ENCODE measurements around the gene TFB1M. TPM values are rescaled to one million over a fixed set of nuclear protein-coding genes. Genes with fewer than 3 reads are reported as not detected.

The TFB1M gene
- polyA plus RNA-seq, 2 donors: 10.6 to 13.3 TPM

DNA sequence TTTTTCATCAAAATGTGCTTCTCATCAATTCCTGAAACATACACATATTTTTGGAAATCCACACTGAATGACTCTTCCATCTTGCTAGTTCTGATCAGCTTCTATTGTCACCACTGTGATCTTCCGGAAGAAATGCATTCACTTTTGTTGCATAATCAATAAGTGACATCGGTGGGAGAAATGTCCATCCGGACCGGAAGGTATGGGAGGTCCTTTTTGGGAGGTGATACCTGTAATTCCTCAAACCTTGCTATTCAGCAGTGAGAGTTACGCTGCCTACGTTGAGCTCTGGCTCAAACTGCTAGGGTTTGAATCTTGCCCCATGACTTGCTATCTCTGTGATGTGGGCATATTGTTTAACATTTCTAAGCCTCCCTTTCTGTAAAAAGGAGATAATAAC, 16.6 kb upstream of the TFB1M start:
- Histone ChIP-seq H3K27me3 (ENCODE audit: control insufficient read depth in 1 of 2, insufficient read depth in 2 of 2, low read length in 2 of 2) (no peaks in the 10 kb centered on the region), H3K36me3 (ENCODE audit: control insufficient read depth in 2 of 2, insufficient read depth in 2 of 2, low read length in 1 of 2) (no peaks in the 10 kb centered on the region), H3K27ac (ENCODE audit: low read depth in 2 of 2, low read length in 1 of 2) (no peak overlapping the region), H3K4me1 (ENCODE audit: control insufficient read depth in 2 of 2, insufficient read depth in 2 of 2, low read length in 1 of 2) (no peaks in the 10 kb centered on the region), H3K9me3 (ENCODE audit: control insufficient read depth in 2 of 2, insufficient read depth in 1 of 2, low read depth in 1 of 2, low read length in 1 of 2) (no peaks in the 10 kb centered on the region), H3K4me3 (ENCODE audit: low read depth in 1 of 2, low read length in 2 of 2) (no peak overlapping the region)
- WGBS, 2 donors: 92% methylated on average over 6 of the region's 6 CpGs

DNA sequence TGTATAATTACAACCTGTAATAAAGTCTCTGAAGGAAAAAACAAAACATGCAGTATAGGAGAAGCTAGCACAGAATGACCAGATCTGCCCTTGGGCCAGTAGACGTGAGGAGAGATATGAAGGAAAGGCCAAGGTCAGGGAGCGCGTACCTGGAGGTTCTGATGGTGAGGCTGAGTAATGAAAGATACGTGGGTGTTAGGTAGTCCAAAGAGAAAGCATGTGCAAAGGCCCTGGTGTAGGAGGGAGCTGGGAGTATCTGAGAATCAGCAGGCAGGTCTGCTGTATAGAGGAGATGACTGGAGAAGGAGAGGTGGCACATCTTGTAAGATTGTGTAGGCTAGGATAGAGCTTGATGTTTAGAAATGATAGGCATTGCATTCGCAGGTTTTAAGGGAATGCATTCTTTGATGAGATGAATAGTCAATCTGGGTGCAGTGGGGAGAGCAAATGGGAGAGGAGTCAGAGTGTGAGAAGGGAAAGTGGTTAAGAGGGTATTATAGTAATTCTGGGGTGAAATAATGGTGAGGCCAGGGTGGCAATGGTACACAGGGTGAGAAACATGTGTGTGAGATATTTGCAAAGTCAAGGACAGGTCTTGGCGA, 15.9 kb upstream of the TFB1M start:
- H3K9me3 ChIP-seq (ENCODE audit: control insufficient read depth in 2 of 2, insufficient read depth in 1 of 2, low read depth in 1 of 2, low read length in 1 of 2): no peaks in the 10 kb centered on the region

DNA sequence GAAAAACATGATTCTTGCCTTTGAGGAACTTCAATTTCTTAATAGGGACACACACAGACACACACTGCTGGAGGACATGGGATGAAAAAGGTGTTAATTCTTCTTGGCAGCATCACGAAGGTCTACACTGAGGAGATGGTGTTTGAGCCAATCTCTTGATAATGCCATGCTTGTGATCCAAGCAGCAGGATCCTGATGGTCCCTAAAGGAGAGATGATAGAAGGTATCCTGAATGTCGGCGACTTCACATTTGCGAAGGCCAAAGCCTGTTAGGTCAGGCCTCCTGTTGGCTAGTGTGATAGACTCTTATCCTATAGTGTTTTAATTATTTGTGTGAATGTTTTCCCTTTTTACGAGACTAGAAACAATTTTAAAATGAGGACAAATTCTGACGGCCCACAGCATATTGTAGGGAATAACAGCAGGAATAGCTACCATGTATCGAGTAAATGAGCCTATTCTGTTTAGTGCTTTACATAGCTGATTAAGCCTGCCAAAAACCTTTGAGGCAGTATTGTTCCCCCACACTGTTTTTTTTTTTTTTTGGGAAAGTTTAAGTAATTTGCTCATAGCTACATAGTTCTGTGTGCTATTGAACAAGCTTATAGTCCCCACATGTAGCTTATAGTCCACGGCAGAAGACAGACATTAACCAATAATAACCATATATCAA, 15.3 kb upstream of the TFB1M start:
- Histone ChIP-seq H3K4me1 (ENCODE audit: control insufficient read depth in 2 of 2, insufficient read depth in 2 of 2, low read length in 1 of 2) (no peaks in the 10 kb centered on the region), H3K27ac (ENCODE audit: low read depth in 2 of 2, low read length in 1 of 2) (no peak overlapping the region), H3K9me3 (ENCODE audit: control insufficient read depth in 2 of 2, insufficient read depth in 1 of 2, low read depth in 1 of 2, low read length in 1 of 2) (no peaks in the 10 kb centered on the region), H3K4me3 (ENCODE audit: low read depth in 1 of 2, low read length in 2 of 2) (no peak overlapping the region), H3K36me3 (ENCODE audit: control insufficient read depth in 2 of 2, insufficient read depth in 2 of 2, low read length in 1 of 2) (no peaks in the 10 kb centered on the region), H3K27me3 (ENCODE audit: control insufficient read depth in 1 of 2, insufficient read depth in 2 of 2, low read length in 2 of 2) (no peaks in the 10 kb centered on the region)
- WGBS, 2 donors: 93 to 94% methylated on average over 8 of the region's 8 CpGs

More for the DNA sequence above, 15.9 kb upstream of the TFB1M start:
- WGBS, 2 donors: 88 to 94% methylated on average over 6 of the region's 6 CpGs
- Histone ChIP-seq H3K27ac (ENCODE audit: low read depth in 2 of 2, low read length in 1 of 2) (no peak overlapping the region), H3K36me3 (ENCODE audit: control insufficient read depth in 2 of 2, insufficient read depth in 2 of 2, low read length in 1 of 2) (no peaks in the 10 kb centered on the region), H3K4me1 (ENCODE audit: control insufficient read depth in 2 of 2, insufficient read depth in 2 of 2, low read length in 1 of 2) (no peaks in the 10 kb centered on the region), H3K27me3 (ENCODE audit: control insufficient read depth in 1 of 2, insufficient read depth in 2 of 2, low read length in 2 of 2) (no peaks in the 10 kb centered on the region), H3K4me3 (ENCODE audit: low read depth in 1 of 2, low read length in 2 of 2) (no peak overlapping the region)

- no peaks in the 10 kb centered on the region for H3K4me1 ChIP-seq (ENCODE audit: control insufficient read depth in 2 of 2, insufficient read depth in 2 of 2, low read length in 1 of 2)
- no peaks in the 10 kb centered on the region for H3K27me3 ChIP-seq (ENCODE audit: control insufficient read depth in 1 of 2, insufficient read depth in 2 of 2, low read length in 2 of 2)
- no peaks in the 10 kb centered on the region for H3K36me3 ChIP-seq (ENCODE audit: control insufficient read depth in 2 of 2, insufficient read depth in 2 of 2, low read length in 1 of 2)
- H3K9me3 ChIP-seq (ENCODE audit: control insufficient read depth in 2 of 2, insufficient read depth in 1 of 2, low read depth in 1 of 2, low read length in 1 of 2): no peaks in the 10 kb centered on the region
- WGBS, 2 donors: 57 to 70% methylated on average over 6 of the region's 6 CpGs
- H3K4me3 ChIP-seq (ENCODE audit: low read depth in 1 of 2, low read length in 2 of 2): no peak overlapping the region
- no peak overlapping the region for H3K27ac ChIP-seq (ENCODE audit: low read depth in 2 of 2, low read length in 1 of 2)
Observed at GRCh38 chr6:155328539-155329459, 14.5 kb upstream of the TFB1M start.

DNA sequence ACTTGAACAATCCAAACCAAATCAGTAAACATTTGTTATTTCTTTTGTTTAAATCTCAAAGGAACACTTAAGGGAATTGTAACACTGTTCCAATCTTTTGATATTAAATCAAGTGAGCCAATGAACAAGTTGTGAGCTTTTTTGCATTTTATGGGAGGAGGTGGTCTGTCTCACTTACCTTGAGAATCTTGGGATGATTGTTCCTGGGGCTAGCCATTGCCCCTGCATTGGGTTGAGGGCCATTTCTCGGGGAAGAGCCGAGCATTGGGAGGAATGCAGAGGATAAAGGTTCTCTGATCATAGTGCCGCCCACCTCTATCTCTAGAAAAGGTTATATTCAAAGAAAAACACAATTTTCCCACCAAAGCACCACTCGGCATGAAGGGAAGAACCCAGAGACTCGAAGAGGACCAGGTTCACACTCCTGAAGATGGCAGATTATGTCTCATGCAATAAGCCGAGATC, 13.8 kb upstream of the TFB1M start:
- H3K9me3 ChIP-seq (ENCODE audit: control insufficient read depth in 2 of 2, insufficient read depth in 1 of 2, low read depth in 1 of 2, low read length in 1 of 2): no peaks in the 10 kb centered on the region
- H3K27ac ChIP-seq (ENCODE audit: low read depth in 2 of 2, low read length in 1 of 2): no peak overlapping the region
- H3K4me3 ChIP-seq (ENCODE audit: low read depth in 1 of 2, low read length in 2 of 2): no peak overlapping the region
- H3K27me3 ChIP-seq (ENCODE audit: control insufficient read depth in 1 of 2, insufficient read depth in 2 of 2, low read length in 2 of 2): no peaks in the 10 kb centered on the region
- WGBS, 2 donors: 84 to 92% methylated on average over 6 of the region's 6 CpGs
- H3K36me3 ChIP-seq (ENCODE audit: control insufficient read depth in 2 of 2, insufficient read depth in 2 of 2, low read length in 1 of 2): no peaks in the 10 kb centered on the region
- H3K4me1 ChIP-seq (ENCODE audit: control insufficient read depth in 2 of 2, insufficient read depth in 2 of 2, low read length in 1 of 2): no peaks in the 10 kb centered on the region

GRCh38 chr6:155327326-155328073, 13.2 kb upstream of the TFB1M start:
- H3K4me1 ChIP-seq (ENCODE audit: control insufficient read depth in 2 of 2, insufficient read depth in 2 of 2, low read length in 1 of 2): no peaks in the 10 kb centered on the region
- H3K27ac ChIP-seq (ENCODE audit: low read depth in 2 of 2, low read length in 1 of 2): no peak overlapping the region
- 0 to 2% methylated on average over 1 of the region's 1 CpG for WGBS, 2 donors
- no peaks in the 10 kb centered on the region for H3K27me3 ChIP-seq (ENCODE audit: control insufficient read depth in 1 of 2, insufficient read depth in 2 of 2, low read length in 2 of 2)
- H3K9me3 ChIP-seq (ENCODE audit: control insufficient read depth in 2 of 2, insufficient read depth in 1 of 2, low read depth in 1 of 2, low read length in 1 of 2): no peaks in the 10 kb centered on the region
- no peak overlapping the region for H3K4me3 ChIP-seq (ENCODE audit: low read depth in 1 of 2, low read length in 2 of 2)
- no peaks in the 10 kb centered on the region for H3K36me3 ChIP-seq (ENCODE audit: control insufficient read depth in 2 of 2, insufficient read depth in 2 of 2, low read length in 1 of 2)

DNA sequence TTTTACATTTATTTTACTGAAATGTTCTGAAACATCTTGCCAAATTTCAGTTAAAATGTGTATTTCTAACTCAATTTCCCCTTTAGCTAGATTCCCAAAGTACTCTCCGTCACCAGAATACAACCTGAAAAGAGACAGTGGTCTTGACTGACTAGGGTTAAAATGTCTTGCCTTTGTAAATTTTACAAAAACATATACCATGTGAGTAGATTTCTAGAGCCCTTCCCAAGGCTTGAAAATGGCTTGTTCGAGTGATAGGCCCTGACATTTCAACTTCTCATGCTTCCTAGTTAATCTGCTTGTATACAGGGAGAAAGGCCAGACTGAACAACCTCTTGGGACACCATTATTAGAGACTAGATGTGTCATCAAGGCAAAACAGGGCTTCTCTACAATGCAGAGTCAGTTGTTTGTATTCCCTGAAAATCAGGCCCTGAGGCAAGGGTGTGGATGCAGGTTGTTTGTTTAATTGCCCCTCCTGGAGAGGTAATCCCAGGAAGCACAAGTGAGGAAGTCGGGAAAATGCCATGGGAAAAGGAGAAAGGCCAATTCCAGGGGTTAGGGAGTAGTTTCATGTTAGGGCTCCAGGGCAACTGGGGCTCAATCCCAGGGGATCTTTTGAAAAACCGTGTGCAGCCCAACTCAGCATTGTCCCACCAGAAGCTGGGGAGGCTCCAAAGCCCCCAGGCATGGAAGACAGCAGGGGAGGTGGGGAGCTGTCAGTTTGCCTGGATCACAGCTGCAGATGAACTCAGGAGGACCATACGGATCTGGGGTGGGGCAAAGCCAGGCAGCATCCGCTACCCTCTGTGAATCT, 11.6 kb upstream of the TFB1M start:
- WGBS, 2 donors: 67 to 72% methylated on average over 6 of the region's 6 CpGs

GRCh38 chr6:155324993-155325392, 10.7 kb upstream of the TFB1M start:
- no peak overlapping the region for H3K4me3 ChIP-seq (ENCODE audit: low read depth in 1 of 2, low read length in 2 of 2)
- H3K27ac ChIP-seq (ENCODE audit: low read depth in 2 of 2, low read length in 1 of 2): no peak overlapping the region
- H3K9me3 ChIP-seq (ENCODE audit: control insufficient read depth in 2 of 2, insufficient read depth in 1 of 2, low read depth in 1 of 2, low read length in 1 of 2): no peaks in the 10 kb centered on the region
- no peaks in the 10 kb centered on the region for H3K36me3 ChIP-seq (ENCODE audit: control insufficient read depth in 2 of 2, insufficient read depth in 2 of 2, low read length in 1 of 2)
- no peaks in the 10 kb centered on the region for H3K4me1 ChIP-seq (ENCODE audit: control insufficient read depth in 2 of 2, insufficient read depth in 2 of 2, low read length in 1 of 2)
- no peaks in the 10 kb centered on the region for H3K27me3 ChIP-seq (ENCODE audit: control insufficient read depth in 1 of 2, insufficient read depth in 2 of 2, low read length in 2 of 2)

More for the DNA sequence above, 11.6 kb upstream of the TFB1M start:
- Histone ChIP-seq H3K9me3 (ENCODE audit: control insufficient read depth in 2 of 2, insufficient read depth in 1 of 2, low read depth in 1 of 2, low read length in 1 of 2) (no peaks in the 10 kb centered on the region), H3K4me1 (ENCODE audit: control insufficient read depth in 2 of 2, insufficient read depth in 2 of 2, low read length in 1 of 2) (no peaks in the 10 kb centered on the region), H3K27me3 (ENCODE audit: control insufficient read depth in 1 of 2, insufficient read depth in 2 of 2, low read length in 2 of 2) (no peaks in the 10 kb centered on the region), H3K27ac (ENCODE audit: low read depth in 2 of 2, low read length in 1 of 2) (no peak overlapping the region), H3K36me3 (ENCODE audit: control insufficient read depth in 2 of 2, insufficient read depth in 2 of 2, low read length in 1 of 2) (no peaks in the 10 kb centered on the region), H3K4me3 (ENCODE audit: low read depth in 1 of 2, low read length in 2 of 2) (no peak overlapping the region)

Measured in esophagus (tissue), 2 donors.